ENCODE results near the gene OR52B4.
"Not testable (repeated sequence)": the region's sequence is repeated elsewhere in the genome, so short reads cannot be mapped to it uniquely, and the experiment has no call there.

The OR52B4 gene

DNA sequence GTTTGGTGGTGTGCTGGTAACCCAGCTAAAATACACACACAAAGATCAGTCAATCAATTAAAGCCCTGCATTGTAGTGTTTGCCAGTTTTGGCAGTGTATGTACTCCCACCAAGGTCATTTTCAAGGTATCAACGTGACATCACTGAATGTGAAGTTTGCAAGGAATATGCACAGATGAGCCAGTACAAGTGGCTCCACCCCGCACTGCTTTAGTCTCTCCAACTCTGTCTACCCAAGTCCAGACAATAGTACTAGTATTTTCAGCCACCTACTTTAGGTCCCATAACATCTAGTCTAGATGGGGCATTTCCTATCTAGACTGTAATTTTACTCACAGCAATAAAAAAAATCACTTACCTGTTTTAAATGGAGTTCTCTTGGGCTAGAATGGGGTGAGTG lies 22.8 kb downstream of the OR52B4 start:
- H3K4me3 ChIP-seq (ENCODE audit: low read length); H3K27ac ChIP-seq (ENCODE audit: low read length); H3K27me3 ChIP-seq (ENCODE audit: insufficient read depth, low read length); H3K9ac ChIP-seq (ENCODE audit: low read depth, low read length); H3K36me3 ChIP-seq (ENCODE audit: insufficient read depth, low read depth, low read length); H3K9me3 ChIP-seq (ENCODE audit: insufficient read depth, low read depth, low read length); H3K4me1 ChIP-seq (ENCODE audit: insufficient read depth, low read length): not testable (repeated sequence)

DNA sequence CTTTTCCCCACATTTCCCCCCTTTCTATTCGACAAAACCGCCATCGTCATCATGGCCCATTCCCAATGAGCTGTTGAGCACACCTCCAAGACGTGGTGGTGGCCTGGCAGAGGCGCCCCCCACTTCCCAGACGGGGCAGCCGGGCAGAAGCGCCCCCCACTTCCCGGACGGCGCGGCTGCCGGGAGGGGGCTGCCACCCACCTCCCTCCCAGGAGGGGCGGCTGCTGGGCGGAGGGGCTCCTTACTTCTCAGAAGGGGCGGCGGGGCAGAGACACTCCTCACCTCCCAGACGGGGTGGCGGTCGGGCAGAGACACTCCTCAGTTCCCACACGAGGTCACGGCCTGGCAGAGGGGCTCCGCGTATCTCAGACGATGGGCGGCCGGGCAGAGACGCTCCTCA lies 33.8 kb downstream of the OR52B4 start:
- H3K27ac ChIP-seq (ENCODE audit: low read length); H3K36me3 ChIP-seq (ENCODE audit: insufficient read depth, low read depth, low read length); H3K9ac ChIP-seq (ENCODE audit: low read depth, low read length); H3K27me3 ChIP-seq (ENCODE audit: insufficient read depth, low read length); H3K4me1 ChIP-seq (ENCODE audit: insufficient read depth, low read length); H3K4me3 ChIP-seq (ENCODE audit: low read length); H3K9me3 ChIP-seq (ENCODE audit: insufficient read depth, low read depth, low read length): not testable (repeated sequence)

Measured in iPS-20b (cell line).